BE2C (cell line): ENCODE measurements around the gene FBXL5.

Experiments used
- DNase-seq: peaks from one replicate; pipeline ENCODE4 v3.0.0-alpha.2; 2020
- H3K27me3 ChIP-seq: fragments of 250-450 bp; sonication (Bioruptor Pico); 2 replicates; pipeline ENCODE4 v1.5.1; 2020; ENCODE audit warnings: mild to moderate bottlenecking
- H3K36me3 ChIP-seq: fragments of 250-450 bp; sonication (Bioruptor Pico); 2 replicates; pipeline ENCODE4 v1.5.1; 2020; ENCODE audit warnings: mild to moderate bottlenecking
- H3K4me1 ChIP-seq: fragments of 250-450 bp; sonication (Bioruptor Pico); 2 replicates; pipeline ENCODE4 v1.5.1; 2020
- H3K4me3 ChIP-seq: 2 replicates; pipeline ENCODE4 v1.5.1; 2011; ENCODE audit warnings: low read depth, low read length
- H3K9me3 ChIP-seq: fragments of 250-450 bp; sonication (Bioruptor Pico); 2 replicates; pipeline ENCODE4 v1.5.1; 2020
- TF ChIP-seq, protein P1 (sequence below): IDR thresholded peaks from 2 replicates; pipeline ENCODE4 v1.5.1; 2012; ENCODE audit warnings: mild to moderate bottlenecking, low read depth, low read length

Gene FBXL5

DNA sequence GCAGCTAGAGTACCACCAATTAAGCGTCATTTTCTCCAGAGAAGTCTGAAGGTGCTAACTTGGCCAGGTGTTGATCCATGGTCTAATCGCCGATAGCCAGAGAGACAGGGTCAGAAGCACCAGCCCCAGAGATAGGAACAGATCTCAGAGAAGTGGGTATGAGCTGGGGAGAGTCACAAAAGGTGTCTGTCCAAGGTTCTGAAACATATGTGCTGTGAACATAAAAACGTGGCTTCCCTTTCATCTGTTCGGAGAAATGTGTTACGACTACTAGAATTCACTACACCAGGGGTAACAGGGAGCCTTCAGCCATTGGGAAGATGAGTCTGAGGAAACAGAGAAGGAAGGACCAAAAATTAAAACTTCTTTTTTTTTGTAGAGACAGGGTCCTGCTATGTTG, 91.3 kb downstream of the FBXL5 start:
- Histone ChIP-seq H3K4me1 (no peaks in the 10 kb centered on the region), H3K4me3 (no peak overlapping the region), H3K36me3 (peaks cover 19% of the 10 kb centered on the region), H3K27me3 (no peaks in the 10 kb centered on the region), H3K9me3 (no peaks in the 10 kb centered on the region)
- no peak for DNase-seq
- TF ChIP-seq, protein P1, sequence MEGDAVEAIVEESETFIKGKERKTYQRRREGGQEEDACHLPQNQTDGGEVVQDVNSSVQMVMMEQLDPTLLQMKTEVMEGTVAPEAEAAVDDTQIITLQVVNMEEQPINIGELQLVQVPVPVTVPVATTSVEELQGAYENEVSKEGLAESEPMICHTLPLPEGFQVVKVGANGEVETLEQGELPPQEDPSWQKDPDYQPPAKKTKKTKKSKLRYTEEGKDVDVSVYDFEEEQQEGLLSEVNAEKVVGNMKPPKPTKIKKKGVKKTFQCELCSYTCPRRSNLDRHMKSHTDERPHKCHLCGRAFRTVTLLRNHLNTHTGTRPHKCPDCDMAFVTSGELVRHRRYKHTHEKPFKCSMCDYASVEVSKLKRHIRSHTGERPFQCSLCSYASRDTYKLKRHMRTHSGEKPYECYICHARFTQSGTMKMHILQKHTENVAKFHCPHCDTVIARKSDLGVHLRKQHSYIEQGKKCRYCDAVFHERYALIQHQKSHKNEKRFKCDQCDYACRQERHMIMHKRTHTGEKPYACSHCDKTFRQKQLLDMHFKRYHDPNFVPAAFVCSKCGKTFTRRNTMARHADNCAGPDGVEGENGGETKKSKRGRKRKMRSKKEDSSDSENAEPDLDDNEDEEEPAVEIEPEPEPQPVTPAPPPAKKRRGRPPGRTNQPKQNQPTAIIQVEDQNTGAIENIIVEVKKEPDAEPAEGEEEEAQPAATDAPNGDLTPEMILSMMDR: no peak

DNA sequence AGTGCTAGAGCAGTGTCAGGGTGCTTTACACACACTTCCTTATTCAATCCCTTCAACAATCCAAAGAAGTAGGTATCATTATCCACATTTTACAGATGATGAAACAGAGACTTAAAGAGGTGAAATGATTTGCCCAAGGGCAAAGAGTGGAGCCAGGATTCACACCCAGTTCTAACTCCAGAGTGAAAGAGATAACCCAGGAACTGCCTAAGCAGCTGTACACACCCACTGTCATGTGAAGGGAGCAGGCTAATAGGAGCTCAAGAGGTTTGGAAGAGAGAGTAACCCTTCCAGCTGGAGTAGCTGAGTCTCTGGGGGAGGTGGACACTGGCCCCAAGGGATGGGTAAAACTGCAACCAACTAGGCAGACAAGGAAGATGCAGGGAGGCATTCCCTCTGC, 92.5 kb downstream of the FBXL5 start:
- TF ChIP-seq, protein P1: no peak
- DNase-seq: no peak
- Histone ChIP-seq H3K36me3 (peaks cover 14% of the 10 kb centered on the region), H3K4me3 (no peak overlapping the region), H3K27me3 (no peaks in the 10 kb centered on the region), H3K9me3 (no peaks in the 10 kb centered on the region), H3K4me1 (no peaks in the 10 kb centered on the region)

DNA sequence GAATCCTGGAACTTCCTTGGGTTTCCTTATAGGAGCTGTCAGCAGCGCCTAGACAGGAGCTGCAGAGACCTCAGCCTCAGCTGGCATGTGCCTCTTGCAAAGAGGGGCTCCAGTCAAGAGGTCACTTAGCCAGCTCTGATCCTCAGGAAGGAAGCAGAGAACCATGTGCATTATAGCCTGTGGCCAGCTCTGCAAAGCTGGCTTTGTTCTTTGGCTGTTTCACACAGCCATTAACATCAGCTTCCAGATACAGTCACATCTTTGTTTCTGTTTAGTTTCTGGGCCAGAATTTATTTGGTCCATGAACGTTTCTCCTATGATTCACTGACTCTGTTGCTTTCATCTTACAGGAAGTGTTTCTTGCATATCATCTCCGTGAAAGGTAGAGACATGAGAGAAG, 93.0 kb downstream of the FBXL5 start:
- peaks cover 9% of the 10 kb centered on the region for H3K36me3 ChIP-seq
- TF ChIP-seq, protein P1: no peak
- H3K4me1 ChIP-seq: no peaks in the 10 kb centered on the region
- no peak overlapping the region for H3K4me3 ChIP-seq
- H3K27me3 ChIP-seq: no peaks in the 10 kb centered on the region
- no peak for DNase-seq
- no peaks in the 10 kb centered on the region for H3K9me3 ChIP-seq

DNA sequence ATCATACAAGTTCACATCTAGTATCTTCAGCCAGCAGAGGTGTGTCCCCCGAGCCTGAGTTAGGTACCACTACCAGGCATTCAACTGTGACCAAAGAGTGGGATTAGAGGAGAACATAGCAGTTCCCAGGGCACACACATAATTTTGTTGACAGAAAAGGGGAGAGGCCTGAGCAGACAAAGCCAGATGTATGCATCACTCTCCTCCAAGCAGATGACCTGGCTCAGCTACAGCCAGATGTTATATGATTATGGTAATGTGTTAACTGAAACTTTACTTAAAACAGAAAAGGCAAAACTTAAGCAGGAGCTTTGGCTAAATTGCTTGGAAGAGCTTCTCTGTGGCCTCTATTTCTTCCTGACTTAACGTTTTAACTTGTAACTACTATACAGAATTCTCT, 96.6 kb downstream of the FBXL5 start:
- peaks cover 10% of the 10 kb centered on the region for H3K36me3 ChIP-seq
- no peak overlapping the region for H3K4me3 ChIP-seq
- no peaks in the 10 kb centered on the region for H3K4me1 ChIP-seq
- no peak for DNase-seq
- TF ChIP-seq, protein P1: no peak
- no peaks in the 10 kb centered on the region for H3K9me3 ChIP-seq
- H3K27me3 ChIP-seq: no peaks in the 10 kb centered on the region

DNA sequence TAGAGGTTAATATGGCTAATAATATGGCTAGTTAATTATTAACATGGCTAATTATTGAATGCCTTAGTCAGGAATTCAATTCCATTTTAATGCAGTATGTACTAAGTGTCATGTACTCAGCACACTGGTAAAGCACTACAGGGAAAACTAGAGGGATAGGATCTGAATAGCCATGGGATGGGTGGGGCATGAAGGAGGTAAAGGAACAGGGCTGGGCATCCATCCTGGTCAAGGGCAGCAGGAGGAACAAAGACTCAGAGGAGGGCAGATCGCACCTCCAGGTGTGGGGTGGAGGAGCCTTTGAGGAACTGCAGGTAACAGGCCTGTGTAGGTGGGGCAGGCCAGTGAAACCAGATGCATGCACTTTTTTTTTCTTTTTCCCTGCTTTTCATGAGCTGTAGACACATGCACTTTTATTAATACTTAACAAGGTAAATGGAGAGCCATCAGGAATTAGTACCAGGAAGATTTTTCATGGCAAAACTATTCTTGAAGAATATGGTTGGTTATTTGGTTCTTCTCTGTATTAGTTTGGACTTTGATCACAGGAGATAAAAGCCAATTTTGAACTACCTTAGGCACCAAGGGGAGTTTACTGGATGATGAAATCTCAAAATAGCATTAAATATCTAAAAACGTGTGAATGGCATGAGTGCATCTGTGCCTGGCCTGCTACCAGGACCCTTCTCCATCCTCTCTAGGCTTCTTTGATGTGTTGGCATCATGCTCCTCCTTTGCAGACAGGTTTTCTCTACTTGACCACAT, 97.2 kb downstream of the FBXL5 start:
- TF ChIP-seq, protein P1: no peak
- Histone ChIP-seq H3K9me3 (no peaks in the 10 kb centered on the region), H3K4me1 (no peaks in the 10 kb centered on the region), H3K27me3 (no peaks in the 10 kb centered on the region), H3K4me3 (no peak overlapping the region), H3K36me3 (peaks cover 10% of the 10 kb centered on the region)
- DNase-seq: no peak

DNA sequence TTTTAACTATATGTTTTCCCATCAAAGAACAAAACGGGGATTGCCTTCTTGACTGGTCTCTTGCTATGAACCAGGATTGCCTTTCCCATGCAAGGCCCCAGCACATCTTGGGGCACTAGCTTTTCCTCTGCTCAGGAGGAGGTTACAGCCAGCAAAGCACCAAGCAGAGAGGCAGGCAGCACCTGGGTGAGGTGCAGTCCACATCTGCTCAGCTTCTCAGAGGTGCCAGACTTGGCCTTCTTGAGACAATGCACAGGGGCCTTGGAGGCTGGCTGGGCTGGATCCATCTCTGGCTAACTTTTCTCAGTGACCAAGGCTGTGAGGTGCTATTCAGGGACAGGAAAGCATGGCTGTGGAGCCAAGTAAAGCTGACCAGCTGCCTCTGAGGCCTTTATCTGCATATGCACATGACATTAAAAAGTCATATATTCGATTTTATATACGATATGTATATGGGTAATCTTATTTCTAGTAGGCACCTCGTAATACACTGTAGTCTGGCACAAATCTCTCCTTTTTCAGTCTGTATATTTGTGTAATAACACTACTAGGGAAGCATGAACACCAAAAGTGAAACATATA, 98.6 kb downstream of the FBXL5 start:
- Histone ChIP-seq H3K9me3 (no peaks in the 10 kb centered on the region), H3K4me3 (no peak overlapping the region), H3K36me3 (peaks cover 10% of the 10 kb centered on the region), H3K4me1 (no peaks in the 10 kb centered on the region), H3K27me3 (no peaks in the 10 kb centered on the region)
- TF ChIP-seq, protein P1: no peak
- no peak for DNase-seq
